Measurements from ENCODE around the gene MT3.

Gene MT3

GRCh38 chr16:56607109-56607618, 17.8 kb downstream of the MT3 start:
- Histone ChIP-seq H3K4me3 (ENCODE audit: low read length) (no peak overlapping the region), H3K4me1 (ENCODE audit: control insufficient read depth, insufficient read depth, low read length) (peaks cover 33% of the 10 kb centered on the region), H3K9me3 (ENCODE audit: control insufficient read depth, low read length) (no peaks in the 10 kb centered on the region), H3K27me3 (ENCODE audit: control insufficient read depth, insufficient read depth, low read length) (no peaks in the 10 kb centered on the region), H3K36me3 (ENCODE audit: control insufficient read depth, insufficient read depth, low read length) (no peaks in the 10 kb centered on the region), H3K9ac (ENCODE audit: low read length) (peak overlapping the region; percentile 11)

- peak overlapping the region; percentile 11 for H3K9ac ChIP-seq (ENCODE audit: low read length)
Observed at GRCh38 chr16:56607675-56608042, 18.3 kb downstream of the MT3 start.

GRCh38 chr16:56608043-56608875, 18.9 kb downstream of the MT3 start, which contains the start of gene MT2A:
Gene MT2A (plus strand): TSS chr16:56608584. CDS start chr16:56608656, 72 bp downstream.
- Histone ChIP-seq H3K9me3 (ENCODE audit: control insufficient read depth, low read length) (no peaks in the 10 kb centered on the region), H3K4me1 (ENCODE audit: control insufficient read depth, insufficient read depth, low read length) (peaks cover 33% of the 10 kb centered on the region), H3K4me3 (ENCODE audit: low read length) (peak within 1 kb of the TSS; percentile 85), H3K27me3 (ENCODE audit: control insufficient read depth, insufficient read depth, low read length) (no peaks in the 10 kb centered on the region), H3K9ac (ENCODE audit: low read length) (peak within 1 kb of the TSS; percentile 75), H3K36me3 (ENCODE audit: control insufficient read depth, insufficient read depth, low read length) (no peaks in the 10 kb centered on the region)

More at GRCh38 chr16:56607675-56608042, 18.3 kb downstream of the MT3 start:
- Histone ChIP-seq H3K27me3 (ENCODE audit: control insufficient read depth, insufficient read depth, low read length) (no peaks in the 10 kb centered on the region), H3K36me3 (ENCODE audit: control insufficient read depth, insufficient read depth, low read length) (no peaks in the 10 kb centered on the region), H3K9me3 (ENCODE audit: control insufficient read depth, low read length) (no peaks in the 10 kb centered on the region), H3K4me1 (ENCODE audit: control insufficient read depth, insufficient read depth, low read length) (peaks cover 33% of the 10 kb centered on the region), H3K4me3 (ENCODE audit: low read length) (peak overlapping the region; percentile 34)

- Histone ChIP-seq H3K9me3 (ENCODE audit: control insufficient read depth, low read length) (no peaks in the 10 kb centered on the region), H3K36me3 (ENCODE audit: control insufficient read depth, insufficient read depth, low read length) (no peaks in the 10 kb centered on the region), H3K9ac (ENCODE audit: low read length) (peak overlapping the region; percentile 75), H3K4me1 (ENCODE audit: control insufficient read depth, insufficient read depth, low read length) (peaks cover 33% of the 10 kb centered on the region), H3K27me3 (ENCODE audit: control insufficient read depth, insufficient read depth, low read length) (no peaks in the 10 kb centered on the region), H3K4me3 (ENCODE audit: low read length) (peak overlapping the region; percentile 85)
Observed at GRCh38 chr16:56608876-56609462, 19.6 kb downstream of the MT3 start.

- Histone ChIP-seq H3K27me3 (ENCODE audit: control insufficient read depth, insufficient read depth, low read length) (no peaks in the 10 kb centered on the region), H3K4me3 (ENCODE audit: low read length) (peak overlapping the region; percentile 85), H3K4me1 (ENCODE audit: control insufficient read depth, insufficient read depth, low read length) (peaks cover 33% of the 10 kb centered on the region), H3K9ac (ENCODE audit: low read length) (peak overlapping the region; percentile 75), H3K9me3 (ENCODE audit: control insufficient read depth, low read length) (no peaks in the 10 kb centered on the region), H3K36me3 (ENCODE audit: control insufficient read depth, insufficient read depth, low read length) (no peaks in the 10 kb centered on the region)
Observed at GRCh38 chr16:56609463-56609921, 20.2 kb downstream of the MT3 start.

- Histone ChIP-seq H3K36me3 (ENCODE audit: control insufficient read depth, insufficient read depth, low read length) (no peaks in the 10 kb centered on the region), H3K4me3 (ENCODE audit: low read length) (peak overlapping the region; percentile 85), H3K4me1 (ENCODE audit: control insufficient read depth, insufficient read depth, low read length) (peaks cover 33% of the 10 kb centered on the region), H3K9me3 (ENCODE audit: control insufficient read depth, low read length) (no peaks in the 10 kb centered on the region), H3K27me3 (ENCODE audit: control insufficient read depth, insufficient read depth, low read length) (no peaks in the 10 kb centered on the region), H3K9ac (ENCODE audit: low read length) (peak overlapping the region; percentile 75)
Observed at GRCh38 chr16:56610017-56610608, 20.8 kb downstream of the MT3 start.

- H3K27me3 ChIP-seq (ENCODE audit: control insufficient read depth, insufficient read depth, low read length), result no peaks in the 10 kb centered on the region
- peak overlapping the region; percentile 6 for H3K4me3 ChIP-seq (ENCODE audit: low read length)
- no peaks in the 10 kb centered on the region for H3K36me3 ChIP-seq (ENCODE audit: control insufficient read depth, insufficient read depth, low read length)
- H3K9ac ChIP-seq (ENCODE audit: low read length), result peak overlapping the region; percentile 75
- no peaks in the 10 kb centered on the region for H3K9me3 ChIP-seq (ENCODE audit: control insufficient read depth, low read length)
- H3K4me1 ChIP-seq (ENCODE audit: control insufficient read depth, insufficient read depth, low read length), result peaks cover 33% of the 10 kb centered on the region
Observed at GRCh38 chr16:56610609-56611111, 21.3 kb downstream of the MT3 start.

- H3K27me3 ChIP-seq (ENCODE audit: control insufficient read depth, insufficient read depth, low read length), result no peaks in the 10 kb centered on the region
- peaks cover 33% of the 10 kb centered on the region for H3K4me1 ChIP-seq (ENCODE audit: control insufficient read depth, insufficient read depth, low read length)
- no peaks in the 10 kb centered on the region for H3K9me3 ChIP-seq (ENCODE audit: control insufficient read depth, low read length)
- H3K36me3 ChIP-seq (ENCODE audit: control insufficient read depth, insufficient read depth, low read length), result no peaks in the 10 kb centered on the region
- no peak overlapping the region for H3K4me3 ChIP-seq (ENCODE audit: low read length)
- no peak overlapping the region for H3K9ac ChIP-seq (ENCODE audit: low read length)
Observed at GRCh38 chr16:56611281-56611833, 22.0 kb downstream of the MT3 start.

- Histone ChIP-seq H3K9me3 (ENCODE audit: control insufficient read depth, low read length) (no peaks in the 10 kb centered on the region), H3K36me3 (ENCODE audit: control insufficient read depth, insufficient read depth, low read length) (no peaks in the 10 kb centered on the region), H3K9ac (ENCODE audit: low read length) (no peak overlapping the region), H3K4me3 (ENCODE audit: low read length) (no peak overlapping the region), H3K4me1 (ENCODE audit: control insufficient read depth, insufficient read depth, low read length) (peaks cover 31% of the 10 kb centered on the region), H3K27me3 (ENCODE audit: control insufficient read depth, insufficient read depth, low read length) (peaks cover 5% of the 10 kb centered on the region)
Observed at GRCh38 chr16:56613706-56614105, 24.4 kb downstream of the MT3 start.

GRCh38 chr16:56614549-56614991, 25.2 kb downstream of the MT3 start:
- Histone ChIP-seq H3K9me3 (ENCODE audit: control insufficient read depth, low read length) (no peaks in the 10 kb centered on the region), H3K27me3 (ENCODE audit: control insufficient read depth, insufficient read depth, low read length) (peaks cover 8% of the 10 kb centered on the region), H3K4me3 (ENCODE audit: low read length) (no peak overlapping the region), H3K36me3 (ENCODE audit: control insufficient read depth, insufficient read depth, low read length) (no peaks in the 10 kb centered on the region), H3K4me1 (ENCODE audit: control insufficient read depth, insufficient read depth, low read length) (peaks cover 31% of the 10 kb centered on the region), H3K9ac (ENCODE audit: low read length) (no peak overlapping the region)

GRCh38 chr16:56615353-56615752, 26.0 kb downstream of the MT3 start:
- H3K27me3 ChIP-seq (ENCODE audit: control insufficient read depth, insufficient read depth, low read length), result peaks cover 8% of the 10 kb centered on the region
- no peak overlapping the region for H3K9ac ChIP-seq (ENCODE audit: low read length)
- H3K4me1 ChIP-seq (ENCODE audit: control insufficient read depth, insufficient read depth, low read length), result peaks cover 27% of the 10 kb centered on the region
- no peaks in the 10 kb centered on the region for H3K36me3 ChIP-seq (ENCODE audit: control insufficient read depth, insufficient read depth, low read length)
- no peak overlapping the region for H3K4me3 ChIP-seq (ENCODE audit: low read length)
- no peaks in the 10 kb centered on the region for H3K9me3 ChIP-seq (ENCODE audit: control insufficient read depth, low read length)
